Progenitor cell of endocrine pancreas (in vitro differentiated cells): ENCODE results near the gene PPARA. TPM values are rescaled to one million over a fixed set of nuclear protein-coding genes. Genes with fewer than 3 reads are reported as not detected.

Experiments used
- DNase-seq: peaks from one replicate; pipeline ENCODE4 v3.0.0; 2021; ENCODE audit warnings: low spot score; ENCODE audit not compliant: unreplicated experiment
- H3K27ac Mint-ChIP-seq: 2 replicates; pipeline ENCODE4 v1.8.0; 2021; ENCODE audit warnings: mild to moderate bottlenecking, moderate library complexity, mixed read lengths
- H3K27me3 Mint-ChIP-seq: 2 replicates; pipeline ENCODE4 v1.8.0; 2021; ENCODE audit warnings: mixed read lengths
- H3K36me3 Mint-ChIP-seq: 2 replicates; pipeline ENCODE4 v1.8.0; 2022; ENCODE audit warnings: mixed read lengths; ENCODE audit not compliant: insufficient read depth
- H3K4me1 Mint-ChIP-seq: 2 replicates; pipeline ENCODE4 v1.8.0; 2021; ENCODE audit warnings: low read depth, mixed read lengths
- H3K4me3 Mint-ChIP-seq: 2 replicates; pipeline ENCODE4 v1.8.0; 2021; ENCODE audit warnings: low read depth, mild to moderate bottlenecking, moderate library complexity, mixed read lengths
- H3K9me3 Mint-ChIP-seq: 2 replicates; pipeline ENCODE4 v1.8.0; 2021; ENCODE audit warnings: low read depth, mixed read lengths
- total RNA-seq: library from RNA; stranded (reverse); gene quantifications from 2 replicates; pipeline ENCODE4 v1.2.1, GENCODE V29; 2021
- TF ChIP-seq, protein P1 (sequence below): fragments of 200-600 bp; sonication (generic); IDR thresholded peaks from one replicate; pipeline ENCODE4 v1.5.0; 2021; ENCODE audit warnings: antibody characterized with exemption, mild to moderate bottlenecking; ENCODE audit not compliant: unreplicated experiment

Gene PPARA
- total RNA-seq, 1 donor from 2014 or later: 33.5 TPM

DNA sequence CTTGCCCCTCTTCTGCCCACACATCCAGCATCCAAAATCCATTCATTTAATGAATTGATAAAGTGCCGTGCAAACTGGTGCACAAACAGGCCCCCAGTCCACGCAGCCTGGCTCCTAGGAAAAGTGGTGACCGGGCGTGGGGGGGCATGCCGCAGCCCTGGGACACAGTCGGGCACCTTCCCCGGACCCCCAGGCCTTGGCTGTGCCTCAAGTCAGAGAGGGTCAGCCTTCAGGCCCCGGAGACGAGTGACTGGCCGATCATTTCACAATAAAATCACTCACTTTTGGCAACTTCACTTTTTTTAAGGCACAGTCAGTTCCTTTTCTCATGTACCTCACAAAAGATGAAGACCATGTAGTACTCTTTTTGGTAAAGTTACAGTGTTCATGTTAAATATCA, 91.8 kb downstream of the PPARA start:
- H3K4me3 Mint-ChIP-seq: no peak overlapping the region
- no peak for DNase-seq
- H3K9me3 Mint-ChIP-seq: no peaks in the 10 kb centered on the region
- TF ChIP-seq, protein P1, sequence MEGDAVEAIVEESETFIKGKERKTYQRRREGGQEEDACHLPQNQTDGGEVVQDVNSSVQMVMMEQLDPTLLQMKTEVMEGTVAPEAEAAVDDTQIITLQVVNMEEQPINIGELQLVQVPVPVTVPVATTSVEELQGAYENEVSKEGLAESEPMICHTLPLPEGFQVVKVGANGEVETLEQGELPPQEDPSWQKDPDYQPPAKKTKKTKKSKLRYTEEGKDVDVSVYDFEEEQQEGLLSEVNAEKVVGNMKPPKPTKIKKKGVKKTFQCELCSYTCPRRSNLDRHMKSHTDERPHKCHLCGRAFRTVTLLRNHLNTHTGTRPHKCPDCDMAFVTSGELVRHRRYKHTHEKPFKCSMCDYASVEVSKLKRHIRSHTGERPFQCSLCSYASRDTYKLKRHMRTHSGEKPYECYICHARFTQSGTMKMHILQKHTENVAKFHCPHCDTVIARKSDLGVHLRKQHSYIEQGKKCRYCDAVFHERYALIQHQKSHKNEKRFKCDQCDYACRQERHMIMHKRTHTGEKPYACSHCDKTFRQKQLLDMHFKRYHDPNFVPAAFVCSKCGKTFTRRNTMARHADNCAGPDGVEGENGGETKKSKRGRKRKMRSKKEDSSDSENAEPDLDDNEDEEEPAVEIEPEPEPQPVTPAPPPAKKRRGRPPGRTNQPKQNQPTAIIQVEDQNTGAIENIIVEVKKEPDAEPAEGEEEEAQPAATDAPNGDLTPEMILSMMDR: no peak
- peaks cover 12% of the 10 kb centered on the region for H3K4me1 Mint-ChIP-seq
- H3K36me3 Mint-ChIP-seq: peaks cover 5% of the 10 kb centered on the region
- H3K27ac Mint-ChIP-seq: no peak overlapping the region
- H3K27me3 Mint-ChIP-seq: no peaks in the 10 kb centered on the region

DNA sequence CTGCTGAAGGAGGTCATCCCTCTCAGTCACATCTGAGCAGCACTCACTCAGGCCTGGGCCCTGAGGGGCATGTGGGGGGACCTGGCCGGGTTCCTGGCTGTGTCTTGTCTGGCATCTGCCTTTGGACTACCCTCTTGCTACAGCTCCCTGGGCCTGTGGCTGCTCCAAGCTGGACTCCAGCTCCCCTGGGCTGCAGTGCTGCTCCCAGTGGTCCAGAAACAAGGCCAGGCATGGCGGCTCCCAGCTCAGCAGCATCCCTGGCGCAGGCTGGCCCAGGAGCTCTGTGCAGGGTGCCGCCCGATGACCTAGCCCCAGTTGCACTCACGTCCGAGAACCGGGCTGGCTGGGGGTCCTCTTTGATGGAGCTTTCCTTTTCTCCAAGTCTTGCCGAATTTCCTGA, 94.4 kb downstream of the PPARA start:
- no peak overlapping the region for H3K27ac Mint-ChIP-seq
- no peaks in the 10 kb centered on the region for H3K36me3 Mint-ChIP-seq
- H3K27me3 Mint-ChIP-seq: no peaks in the 10 kb centered on the region
- DNase-seq: no peak
- H3K9me3 Mint-ChIP-seq: no peaks in the 10 kb centered on the region
- peaks cover 16% of the 10 kb centered on the region for H3K4me1 Mint-ChIP-seq
- H3K4me3 Mint-ChIP-seq: no peak overlapping the region
- TF ChIP-seq, protein P1: no peak

DNA sequence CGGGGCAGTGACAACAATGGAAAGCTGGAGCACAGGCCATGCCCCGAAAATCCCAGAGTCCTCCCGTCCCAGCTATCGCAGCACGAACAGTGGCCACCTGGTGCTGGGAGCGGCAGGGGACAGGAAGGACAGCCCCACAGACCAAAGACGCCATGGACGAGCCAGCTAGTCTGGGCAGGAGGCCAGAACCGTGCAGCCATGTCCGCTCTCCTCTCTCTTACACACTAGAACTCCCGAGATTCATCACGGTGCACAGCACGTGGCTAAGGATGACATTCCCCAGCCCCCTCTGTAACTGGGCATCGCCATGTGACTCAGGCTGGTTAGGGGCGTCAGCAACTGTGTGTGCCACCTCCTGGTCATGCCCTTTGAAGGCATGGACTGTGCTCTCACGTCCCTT, 95.2 kb downstream of the PPARA start:
- Mint-ChIP-seq H3K27ac (no peak overlapping the region), H3K9me3 (no peaks in the 10 kb centered on the region), H3K4me3 (no peak overlapping the region), H3K4me1 (peaks cover 12% of the 10 kb centered on the region), H3K27me3 (no peaks in the 10 kb centered on the region), H3K36me3 (no peaks in the 10 kb centered on the region)
- no peak for DNase-seq
- TF ChIP-seq, protein P1: no peak

DNA sequence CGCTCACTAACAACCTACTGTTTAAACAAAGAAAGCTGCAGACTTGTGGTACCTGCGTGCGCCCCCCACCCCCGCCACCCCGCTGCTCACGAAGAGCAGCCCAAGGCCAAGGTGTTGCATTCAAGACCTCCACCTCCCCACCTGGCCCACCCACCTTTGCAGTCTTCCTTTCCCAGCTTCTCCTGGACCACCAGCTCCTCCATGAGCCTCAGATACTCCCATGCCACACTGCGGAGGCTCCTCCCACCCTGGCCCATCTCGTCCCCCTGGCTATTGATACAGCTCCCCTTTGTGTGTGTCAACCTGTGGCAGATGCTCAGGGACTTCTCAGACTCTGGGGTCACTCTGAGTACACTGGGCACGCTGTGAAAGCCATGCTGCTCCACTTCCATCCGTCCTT, 95.9 kb downstream of the PPARA start:
- DNase-seq: no peak
- H3K27ac Mint-ChIP-seq: no peak overlapping the region
- no peaks in the 10 kb centered on the region for H3K9me3 Mint-ChIP-seq
- no peaks in the 10 kb centered on the region for H3K27me3 Mint-ChIP-seq
- H3K4me1 Mint-ChIP-seq: peaks cover 7% of the 10 kb centered on the region
- TF ChIP-seq, protein P1: no peak
- H3K4me3 Mint-ChIP-seq: no peak overlapping the region
- no peaks in the 10 kb centered on the region for H3K36me3 Mint-ChIP-seq

DNA sequence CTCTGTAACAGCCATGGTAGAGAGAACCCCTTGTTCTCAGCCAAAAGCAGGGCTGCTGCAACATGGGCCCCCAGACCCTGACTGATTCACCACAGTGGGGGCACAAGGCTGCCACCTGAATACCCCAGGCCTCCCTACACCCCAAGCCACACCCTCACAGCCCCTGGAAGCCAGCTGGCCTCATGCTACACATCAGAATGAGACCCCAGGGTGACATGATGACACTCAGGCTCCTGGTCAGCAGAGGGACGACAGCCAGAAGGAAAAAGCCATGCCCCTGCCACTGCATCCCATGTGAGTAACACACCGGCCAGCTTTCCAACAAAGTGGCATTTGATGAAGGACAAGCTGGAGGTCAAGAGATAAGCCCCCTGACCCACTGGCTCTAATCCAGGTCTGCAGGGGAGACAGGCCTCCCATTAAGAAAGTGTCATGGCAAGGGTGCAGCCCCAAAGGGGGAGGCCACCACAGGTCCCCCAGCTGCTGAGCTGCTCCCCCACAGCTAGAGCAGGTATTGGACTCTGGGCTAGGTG, 97.2 kb downstream of the PPARA start:
- Mint-ChIP-seq H3K27ac (no peak overlapping the region), H3K4me1 (peaks cover 8% of the 10 kb centered on the region), H3K4me3 (no peak overlapping the region), H3K27me3 (no peaks in the 10 kb centered on the region), H3K9me3 (no peaks in the 10 kb centered on the region), H3K36me3 (no peaks in the 10 kb centered on the region)
- TF ChIP-seq, protein P1: no peak
- DNase-seq: no peak
